Measurements from ENCODE around the gene SGK2. TPM values are rescaled to one million over a fixed set of nuclear protein-coding genes. Genes with fewer than 3 reads are reported as not detected.

The SGK2 gene
- total RNA-seq, 4 donors from 2014 or later: 5.5 to 22.4 (median 15.3) TPM

DNA sequence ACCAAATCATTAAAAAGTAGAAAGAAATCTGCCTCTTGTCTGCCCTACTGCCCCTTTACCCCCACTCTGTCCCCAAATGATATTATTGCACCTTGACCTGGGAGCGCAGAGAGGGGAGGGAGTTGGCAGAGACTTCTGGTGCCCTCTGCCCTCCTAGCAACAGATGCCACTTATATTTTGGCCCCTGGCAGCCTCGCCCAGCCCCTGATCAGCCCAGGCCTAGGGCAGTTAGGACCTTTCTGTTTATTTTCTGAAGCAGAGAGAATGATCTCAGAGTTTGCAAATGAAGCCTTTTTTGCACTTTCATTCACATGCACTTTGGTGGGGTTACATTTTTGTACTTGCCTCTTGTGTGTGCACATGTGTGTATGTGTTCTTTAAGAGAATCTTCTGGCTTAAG lies 8.4 kb upstream of the SGK2 start:
- TF ChIP-seq, protein P1, sequence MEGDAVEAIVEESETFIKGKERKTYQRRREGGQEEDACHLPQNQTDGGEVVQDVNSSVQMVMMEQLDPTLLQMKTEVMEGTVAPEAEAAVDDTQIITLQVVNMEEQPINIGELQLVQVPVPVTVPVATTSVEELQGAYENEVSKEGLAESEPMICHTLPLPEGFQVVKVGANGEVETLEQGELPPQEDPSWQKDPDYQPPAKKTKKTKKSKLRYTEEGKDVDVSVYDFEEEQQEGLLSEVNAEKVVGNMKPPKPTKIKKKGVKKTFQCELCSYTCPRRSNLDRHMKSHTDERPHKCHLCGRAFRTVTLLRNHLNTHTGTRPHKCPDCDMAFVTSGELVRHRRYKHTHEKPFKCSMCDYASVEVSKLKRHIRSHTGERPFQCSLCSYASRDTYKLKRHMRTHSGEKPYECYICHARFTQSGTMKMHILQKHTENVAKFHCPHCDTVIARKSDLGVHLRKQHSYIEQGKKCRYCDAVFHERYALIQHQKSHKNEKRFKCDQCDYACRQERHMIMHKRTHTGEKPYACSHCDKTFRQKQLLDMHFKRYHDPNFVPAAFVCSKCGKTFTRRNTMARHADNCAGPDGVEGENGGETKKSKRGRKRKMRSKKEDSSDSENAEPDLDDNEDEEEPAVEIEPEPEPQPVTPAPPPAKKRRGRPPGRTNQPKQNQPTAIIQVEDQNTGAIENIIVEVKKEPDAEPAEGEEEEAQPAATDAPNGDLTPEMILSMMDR (IDR thresholded peaks at IDR 0.05; ENCODE audit: low read depth): no peak

DNA sequence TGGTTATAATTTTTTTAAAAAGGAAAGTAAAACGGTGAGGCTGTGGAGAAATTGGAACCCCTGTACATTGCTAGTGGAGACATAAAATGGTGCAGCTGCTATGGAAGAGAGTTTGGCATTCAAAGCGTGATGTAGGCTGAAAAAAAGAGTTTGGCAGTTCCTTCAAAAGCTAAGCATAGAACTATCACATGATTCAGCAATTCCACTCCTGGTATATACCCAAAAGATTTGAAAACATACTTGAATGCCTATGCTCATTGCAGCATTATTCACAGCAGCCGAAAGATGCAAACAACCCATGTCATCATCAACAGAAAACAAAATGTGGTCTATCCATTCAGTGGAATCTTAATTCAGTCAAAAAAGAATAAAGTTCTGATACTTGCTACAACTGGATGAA lies 4.5 kb upstream of the SGK2 start:
- TF ChIP-seq, protein P1 (IDR thresholded peaks at IDR 0.05; ENCODE audit: low read depth): no peak

DNA sequence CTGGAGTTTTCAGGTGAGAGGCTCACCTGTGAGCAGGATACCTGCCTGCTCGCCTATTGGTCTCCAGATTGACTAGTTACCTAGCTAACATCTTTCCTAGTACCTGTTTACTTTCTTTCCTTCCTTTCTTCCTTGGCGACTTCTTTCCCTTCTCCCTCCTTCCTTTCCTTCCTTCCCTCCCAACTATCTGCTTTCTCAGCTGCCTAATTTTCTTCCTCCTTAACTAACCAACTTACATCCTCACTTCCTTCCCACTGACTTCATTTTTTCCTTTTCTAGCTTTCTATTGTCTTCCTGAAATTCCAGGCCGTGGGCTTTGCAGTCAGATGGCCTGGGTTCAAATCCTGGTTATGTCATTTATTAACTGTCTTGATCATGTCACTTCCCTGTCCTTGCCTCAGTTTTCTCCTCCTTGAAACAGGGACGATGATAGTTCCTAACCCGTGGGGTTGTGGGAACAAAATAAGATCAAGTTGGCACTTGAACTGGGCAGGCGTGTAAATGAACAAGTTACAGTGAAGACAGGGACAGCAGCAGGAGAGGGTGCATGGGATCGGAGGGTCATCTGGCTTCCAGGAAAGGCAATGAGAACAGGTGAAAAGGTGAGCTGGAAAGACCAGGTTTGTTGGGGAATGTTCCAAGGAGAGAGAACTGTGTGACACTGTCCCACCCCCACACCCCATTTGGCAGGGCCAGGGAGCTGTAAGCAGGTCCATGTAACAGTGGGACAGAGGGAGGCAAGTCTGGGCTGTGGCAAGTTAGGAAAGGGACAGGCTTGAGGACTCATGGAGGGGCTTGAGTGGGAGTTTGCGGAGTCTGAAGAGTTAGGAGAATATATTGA lies 540 bp downstream of the SGK2 start:
- TF ChIP-seq, protein P1 (IDR thresholded peaks at IDR 0.05; ENCODE audit: low read depth): no peak

DNA sequence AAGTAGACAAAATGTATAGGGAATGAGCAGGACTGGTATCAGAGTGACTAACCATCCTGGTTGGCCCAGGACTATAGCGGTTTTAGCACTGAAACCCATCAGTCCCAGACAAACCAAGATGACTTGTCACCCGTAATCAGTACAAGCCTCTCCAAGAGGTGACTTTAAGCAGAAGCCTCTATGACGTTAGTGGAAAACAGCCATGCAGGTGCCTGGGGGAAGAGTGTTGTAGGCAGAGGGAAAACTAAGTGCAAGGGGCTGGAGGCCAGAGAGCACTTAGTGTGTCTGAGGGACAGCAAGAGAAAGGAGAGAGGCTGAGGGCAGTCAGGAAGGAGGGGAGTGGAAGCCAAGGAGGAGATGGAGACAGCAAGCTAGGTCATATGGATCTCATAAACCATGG lies 2.1 kb downstream of the SGK2 start:
- TF ChIP-seq, protein P1 (IDR thresholded peaks at IDR 0.05; ENCODE audit: low read depth): no peak

DNA sequence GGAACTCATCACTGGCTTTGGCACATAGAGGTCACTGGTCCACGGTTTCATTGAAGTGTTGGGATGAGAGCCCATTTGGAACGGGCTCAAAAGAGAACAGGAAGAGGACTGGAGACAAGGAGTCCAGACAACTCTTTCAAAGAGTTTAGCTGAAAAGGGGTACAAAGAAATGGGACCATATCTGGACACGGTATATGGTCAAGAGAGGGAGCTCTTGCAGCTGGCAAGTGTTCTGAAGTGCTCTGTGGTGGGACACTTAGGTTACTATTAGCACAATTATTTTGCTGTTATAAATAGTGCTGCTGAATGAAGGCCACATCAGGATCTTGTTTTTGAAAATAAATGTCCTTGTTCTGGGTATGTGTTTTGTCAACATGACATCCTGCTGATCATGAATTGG lies 4.6 kb downstream of the SGK2 start:
- TF ChIP-seq, protein P1 (IDR thresholded peaks at IDR 0.05; ENCODE audit: low read depth): no peak

DNA sequence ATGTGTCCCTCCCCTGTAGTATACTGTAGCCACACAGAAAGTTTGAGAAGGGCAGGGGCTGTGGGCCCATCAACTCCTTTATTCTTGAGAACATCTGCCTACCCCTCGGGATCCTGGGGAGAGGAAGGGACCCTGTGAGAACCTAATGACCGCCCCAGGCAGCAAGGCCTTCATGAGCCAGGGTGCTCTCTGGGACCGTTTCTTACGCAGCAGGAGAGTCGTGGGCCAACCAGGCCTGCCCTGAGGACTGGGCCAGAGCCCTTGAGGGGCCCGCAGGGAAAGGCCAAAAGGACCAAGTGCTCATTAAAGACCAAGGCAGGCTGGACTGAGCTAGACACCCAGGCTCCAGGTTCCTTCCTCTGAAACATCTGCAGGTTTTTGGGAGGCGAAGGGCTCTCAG lies 5.2 kb downstream of the SGK2 start:
- TF ChIP-seq, protein P1 (IDR thresholded peaks at IDR 0.05; ENCODE audit: low read depth): no peak

DNA sequence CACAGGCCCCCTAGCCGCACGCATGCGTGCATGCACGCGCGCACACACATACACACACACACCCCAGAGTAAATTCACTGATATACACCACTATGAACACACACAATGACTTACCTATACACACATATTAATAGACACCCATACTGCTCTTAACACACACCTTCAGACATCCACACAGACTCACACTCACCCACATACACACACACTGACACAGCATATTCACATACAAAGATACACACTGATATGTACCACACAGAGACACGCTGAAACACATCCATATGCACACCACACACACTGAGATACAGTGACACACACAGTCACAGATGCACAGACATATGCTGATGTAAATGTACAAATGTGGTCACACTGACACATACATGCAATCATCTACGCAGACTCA lies 5.6 kb downstream of the SGK2 start:
- TF ChIP-seq, protein P1 (IDR thresholded peaks at IDR 0.05; ENCODE audit: low read depth): no peak

Data from subcutaneous adipose tissue (tissue), 4 donors.